HG02981 (cell line): ENCODE results near the gene CLCN3.
"Not testable (repeated sequence)": the region's sequence is repeated elsewhere in the genome, so short reads cannot be mapped to it uniquely, and the experiment has no call there.

Source experiments
- ATAC-seq: cut with Tn5 transposase; IDR thresholded peaks from one replicate; pipeline ENCODE4 v1.9.1; 2021; ENCODE audit warnings: mild to moderate bottlenecking, moderate library complexity; ENCODE audit not compliant: unreplicated experiment

Gene CLCN3

GRCh38 chr4:169768385-169768784, 148.0 kb downstream of the CLCN3 start:
- no peak for ATAC-seq

GRCh38 chr4:169770416-169770815, 150.0 kb downstream of the CLCN3 start:
- no peak for ATAC-seq

- ATAC-seq, result not testable (repeated sequence)
Observed at GRCh38 chr4:169771556-169772080, 151.2 kb downstream of the CLCN3 start.
